Chondrocyte (in vitro differentiated cells): ENCODE results near the gene SSBP4. TPM values are rescaled to one million over a fixed set of nuclear protein-coding genes. Genes with fewer than 3 reads are reported as not detected.

ENCODE experiments used
- DNase-seq: peaks from one replicate; pipeline ENCODE4 v3.0.0; 2021; ENCODE audit warnings: mixed read lengths, low spot score
- H3K27ac Mint-ChIP-seq: one replicate; pipeline ENCODE4 v1.8.0; 2021; ENCODE audit warnings: mild to moderate bottlenecking, moderate library complexity, mixed read lengths; ENCODE audit not compliant: unreplicated experiment
- H3K27me3 Mint-ChIP-seq: 2 replicates; pipeline ENCODE4 v1.8.0; 2021; ENCODE audit warnings: low read depth, mixed read lengths
- H3K36me3 Mint-ChIP-seq: 2 replicates; pipeline ENCODE4 v1.8.0; 2021; ENCODE audit warnings: low read depth, mixed read lengths
- H3K4me1 Mint-ChIP-seq: 2 replicates; pipeline ENCODE4 v1.8.0; 2021; ENCODE audit warnings: low read depth, mild to moderate bottlenecking, mixed read lengths
- H3K4me3 Mint-ChIP-seq: one replicate; pipeline ENCODE4 v1.8.0; 2021; ENCODE audit warnings: mild to moderate bottlenecking, moderate library complexity, mixed read lengths; ENCODE audit not compliant: unreplicated experiment
- H3K9me3 Mint-ChIP-seq: 2 replicates; pipeline ENCODE4 v1.8.0; 2021; ENCODE audit warnings: low read depth, mixed read lengths
- CTCF ChIP-seq: fragments of 200-600 bp; sonication (generic); IDR thresholded peaks from 2 replicates; pipeline ENCODE4 v1.5.0; 2021; ENCODE audit warnings: antibody characterized with exemption, mild to moderate bottlenecking, moderate library complexity
- total RNA-seq: library from RNA; stranded (reverse); gene quantifications from 3 replicates; pipeline ENCODE4 v1.2.1, GENCODE V29; 2021

Gene SSBP4
- total RNA-seq, 1 donor from 2014 or later, result 56.3 TPM

DNA sequence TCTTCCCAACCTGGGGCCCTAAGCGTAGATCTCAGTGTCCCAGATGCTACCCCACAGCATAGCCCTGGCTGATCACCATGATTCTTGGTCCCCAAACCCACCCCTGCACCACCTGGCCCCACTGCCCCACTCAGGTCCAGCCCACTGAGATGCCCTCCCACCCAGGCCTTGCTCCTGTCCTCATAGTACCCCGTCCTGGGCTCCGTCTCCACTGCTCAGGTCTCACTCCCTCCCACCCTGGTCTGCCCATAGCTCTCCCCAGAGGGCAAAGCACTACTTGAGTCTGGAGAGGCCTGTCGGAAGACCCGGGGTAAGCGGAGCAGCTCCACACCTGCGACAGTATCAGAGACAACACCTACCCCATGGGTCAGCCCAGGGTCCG is 54.5 kb downstream of the SSBP4 start:
- H3K4me3 Mint-ChIP-seq, result no peak overlapping the region
- H3K9me3 Mint-ChIP-seq, result no peaks in the 10 kb centered on the region
- H3K27ac Mint-ChIP-seq, result no peak overlapping the region
- H3K27me3 Mint-ChIP-seq, result no peaks in the 10 kb centered on the region
- H3K4me1 Mint-ChIP-seq, result peaks cover 38% of the 10 kb centered on the region
- no peak for TF ChIP-seq CTCF
- no peak for DNase-seq
- no peaks in the 10 kb centered on the region for H3K36me3 Mint-ChIP-seq

- H3K27me3 Mint-ChIP-seq, result no peaks in the 10 kb centered on the region
Observed at GRCh38 chr19:18474366-18474887, 55.2 kb downstream of the SSBP4 start.

GRCh38 chr19:18475004-18475453 is 55.8 kb downstream of the SSBP4 start:
- Mint-ChIP-seq H3K9me3 (no peaks in the 10 kb centered on the region), H3K4me3 (no peak overlapping the region), H3K36me3 (no peaks in the 10 kb centered on the region), H3K27ac (no peak overlapping the region), H3K27me3 (no peaks in the 10 kb centered on the region), H3K4me1 (peaks cover 43% of the 10 kb centered on the region)
- TF ChIP-seq CTCF, result no peak
- DNase-seq, result no peak

More at GRCh38 chr19:18474366-18474887, 55.2 kb downstream of the SSBP4 start:
- TF ChIP-seq CTCF, result no peak
- H3K36me3 Mint-ChIP-seq, result no peaks in the 10 kb centered on the region
- peaks cover 41% of the 10 kb centered on the region for H3K4me1 Mint-ChIP-seq
- H3K9me3 Mint-ChIP-seq, result no peaks in the 10 kb centered on the region
- no peak for DNase-seq
- H3K4me3 Mint-ChIP-seq, result no peak overlapping the region
- H3K27ac Mint-ChIP-seq, result no peak overlapping the region

DNA sequence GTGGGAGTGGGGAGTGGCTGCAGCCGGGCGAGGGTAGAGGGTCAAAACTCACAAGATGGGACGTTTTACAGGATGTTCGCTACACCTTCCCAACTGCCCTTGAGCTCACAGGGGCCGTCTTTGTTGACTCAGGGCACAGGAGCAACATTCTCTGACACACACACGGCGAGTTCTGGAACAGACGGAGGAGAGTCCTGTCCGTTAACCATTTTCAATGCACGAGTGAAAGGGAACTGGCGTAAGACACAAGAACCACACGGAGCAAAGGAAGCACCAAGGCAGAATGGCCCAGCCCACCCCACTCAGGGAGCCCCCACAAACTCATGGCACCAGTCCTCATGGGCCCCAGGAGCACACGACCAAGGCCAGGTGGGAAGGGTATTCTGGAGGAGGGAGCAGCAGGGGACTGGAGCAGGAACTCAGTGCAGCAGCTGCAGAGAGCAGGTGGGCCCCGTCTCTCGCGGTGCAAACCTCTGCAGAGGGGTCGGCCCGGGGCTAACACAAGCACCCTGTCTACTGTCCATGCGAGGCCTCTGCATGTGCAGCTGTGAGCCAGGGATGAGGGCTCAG is 56.6 kb downstream of the SSBP4 start:
- no peak for TF ChIP-seq CTCF
- Mint-ChIP-seq H3K9me3 (no peaks in the 10 kb centered on the region), H3K27ac (no peak overlapping the region), H3K4me1 (peaks cover 49% of the 10 kb centered on the region), H3K27me3 (no peaks in the 10 kb centered on the region), H3K36me3 (no peaks in the 10 kb centered on the region), H3K4me3 (no peak overlapping the region)
- DNase-seq, result no peak

DNA sequence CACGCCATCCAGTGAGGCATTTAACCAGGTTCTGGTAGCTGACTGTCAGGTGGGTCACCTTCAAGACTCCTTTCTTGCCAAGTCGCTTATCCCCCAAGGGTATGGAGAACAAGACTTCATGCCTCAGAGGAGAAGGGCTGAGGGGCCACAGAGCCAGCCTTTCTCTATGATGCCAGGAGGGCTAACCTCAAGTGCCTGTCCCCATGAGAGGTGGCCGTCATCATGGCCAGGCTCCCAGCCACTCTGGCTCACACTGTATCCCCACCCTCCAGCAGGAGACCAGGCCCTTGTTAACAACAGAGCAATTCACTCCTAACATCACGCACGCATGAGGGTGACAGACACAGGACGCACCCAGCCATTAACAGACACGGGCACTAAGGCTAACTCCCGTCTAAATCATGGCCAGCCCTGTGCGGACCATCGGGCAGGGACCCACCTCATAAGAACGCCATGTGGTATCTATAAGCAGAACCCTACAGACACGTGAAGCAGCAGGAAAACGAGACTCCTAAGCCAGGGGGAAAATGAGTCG is 57.4 kb downstream of the SSBP4 start:
- Mint-ChIP-seq H3K27ac (no peak overlapping the region), H3K4me3 (no peak overlapping the region), H3K4me1 (peaks cover 57% of the 10 kb centered on the region), H3K9me3 (no peaks in the 10 kb centered on the region), H3K27me3 (no peaks in the 10 kb centered on the region), H3K36me3 (no peaks in the 10 kb centered on the region)
- no peak for TF ChIP-seq CTCF
- DNase-seq, result no peak
